Measurements from ENCODE around the gene OTULIN. TPM values are rescaled to one million over a fixed set of nuclear protein-coding genes. Genes with fewer than 3 reads are reported as not detected.

The OTULIN gene
- total RNA-seq, 2 experiments from 2014 or later = 28.7 to 45.6 TPM

GRCh38 chr5:14701556-14701955 is 37.0 kb downstream of the OTULIN start:
- ChIA-PET CTCF (ENCODE audit: unreplicated experiment) (no interaction called here), POLR2A (no interaction called here)
- no peak for DNase-seq (ENCODE audit: low spot score)
- no peak overlapping the region for H3K4me2 ChIP-seq (ENCODE audit: low read length)
- H3K4me1 ChIP-seq (ENCODE audit: insufficient read depth, low read length, poor library complexity, severe bottlenecking) = no peaks in the 10 kb centered on the region
- peaks cover 90% of the 10 kb centered on the region for H3K36me3 ChIP-seq (ENCODE audit: insufficient read depth, low read length)
- no TSS peak for BruUV-seq (replicated peaks)
- H3K9me2 ChIP-seq (ENCODE audit: insufficient read depth, low read length) = no peaks in the 10 kb centered on the region
- TF ChIP-seq CTCF (conservative IDR thresholded peaks at IDR 0.05; ENCODE audit: low read length) (no peak), EZH2phosphoT487 (IDR thresholded peaks at IDR 0.05; ENCODE audit: borderline replicate concordance, low read depth, low read length) (no peak)
- H3K9me3 ChIP-seq (ENCODE audit: low read length) = no peaks in the 10 kb centered on the region
- no peak overlapping the region for H2AFZ ChIP-seq (ENCODE audit: low read length)
- H4K20me1 ChIP-seq (ENCODE audit: insufficient read depth, low read length) = no peaks in the 10 kb centered on the region
- H3K4me3 ChIP-seq (ENCODE audit: low read depth, low read length, poor library complexity, severe bottlenecking) = no peak overlapping the region
- intact Hi-C loops (cut with micrococcal nuclease; ENCODE audit: unreplicated experiment) = no loop called here
- no peak overlapping the region for H3K27ac ChIP-seq (ENCODE audit: low read depth, low read length, poor library complexity, severe bottlenecking)
- no peaks in the 10 kb centered on the region for H3K79me2 ChIP-seq (ENCODE audit: insufficient read depth, low read depth, low read length)

GRCh38 chr5:14702238-14702839 is 37.8 kb downstream of the OTULIN start:
- no peaks in the 10 kb centered on the region for H3K9me2 ChIP-seq (ENCODE audit: insufficient read depth, low read length)
- no peaks in the 10 kb centered on the region for H3K9me3 ChIP-seq (ENCODE audit: low read length)
- H4K20me1 ChIP-seq (ENCODE audit: insufficient read depth, low read length) = no peaks in the 10 kb centered on the region
- no peaks in the 10 kb centered on the region for H3K79me2 ChIP-seq (ENCODE audit: insufficient read depth, low read depth, low read length)
- ChIA-PET POLR2A (no interaction called here), CTCF (ENCODE audit: unreplicated experiment) (no interaction called here)
- no peaks in the 10 kb centered on the region for H3K4me1 ChIP-seq (ENCODE audit: insufficient read depth, low read length, poor library complexity, severe bottlenecking)
- intact Hi-C loops (cut with micrococcal nuclease; ENCODE audit: unreplicated experiment) = no loop called here
- no peak for DNase-seq (ENCODE audit: low spot score)
- H3K4me3 ChIP-seq (ENCODE audit: low read depth, low read length, poor library complexity, severe bottlenecking) = no peak overlapping the region
- TF ChIP-seq CTCF (conservative IDR thresholded peaks at IDR 0.05; ENCODE audit: low read length) (no peak), EZH2phosphoT487 (IDR thresholded peaks at IDR 0.05; ENCODE audit: borderline replicate concordance, low read depth, low read length) (no peak)
- peaks cover 90% of the 10 kb centered on the region for H3K36me3 ChIP-seq (ENCODE audit: insufficient read depth, low read length)
- BruUV-seq (replicated peaks) = no TSS peak
- no peak overlapping the region for H3K4me2 ChIP-seq (ENCODE audit: low read length)
- no peak overlapping the region for H2AFZ ChIP-seq (ENCODE audit: low read length)
- H3K27ac ChIP-seq (ENCODE audit: low read depth, low read length, poor library complexity, severe bottlenecking) = no peak overlapping the region

GRCh38 chr5:14705556-14705955 is 41.0 kb downstream of the OTULIN start:
- H3K36me3 ChIP-seq (ENCODE audit: insufficient read depth, low read length) = peaks cover 92% of the 10 kb centered on the region
- H3K79me2 ChIP-seq (ENCODE audit: insufficient read depth, low read depth, low read length) = no peaks in the 10 kb centered on the region
- TF ChIP-seq CTCF (conservative IDR thresholded peaks at IDR 0.05; ENCODE audit: low read length) (no peak), EZH2phosphoT487 (IDR thresholded peaks at IDR 0.05; ENCODE audit: borderline replicate concordance, low read depth, low read length) (no peak)
- H3K27ac ChIP-seq (ENCODE audit: low read depth, low read length, poor library complexity, severe bottlenecking) = no peak overlapping the region
- ChIA-PET CTCF (ENCODE audit: unreplicated experiment) (no interaction called here), POLR2A (interaction anchor here (3.2 kb wide), 1 partner anchor 39 kb away, joined by 9 read pairs; no protein-coding TSS in a partner anchor)
- no peaks in the 10 kb centered on the region for H3K9me2 ChIP-seq (ENCODE audit: insufficient read depth, low read length)
- no peaks in the 10 kb centered on the region for H3K9me3 ChIP-seq (ENCODE audit: low read length)
- no peaks in the 10 kb centered on the region for H3K4me1 ChIP-seq (ENCODE audit: insufficient read depth, low read length, poor library complexity, severe bottlenecking)
- DNase-seq (ENCODE audit: low spot score) = no peak
- H2AFZ ChIP-seq (ENCODE audit: low read length) = no peak overlapping the region
- no TSS peak for BruUV-seq (replicated peaks)
- intact Hi-C loops (cut with micrococcal nuclease; ENCODE audit: unreplicated experiment) = no loop called here
- H3K4me3 ChIP-seq (ENCODE audit: low read depth, low read length, poor library complexity, severe bottlenecking) = no peak overlapping the region
- no peak overlapping the region for H3K4me2 ChIP-seq (ENCODE audit: low read length)
- H4K20me1 ChIP-seq (ENCODE audit: insufficient read depth, low read length) = no peaks in the 10 kb centered on the region
